Measurements from ENCODE around the gene WDR37. TPM values are rescaled to one million over a fixed set of nuclear protein-coding genes. Genes with fewer than 3 reads are reported as not detected.

Gene WDR37
- total RNA-seq, 1 donor from 2014 or later, result 13.6 TPM

- no peak for TF ChIP-seq CTCF (IDR thresholded peaks at IDR 0.05)
- H3K4me1 Mint-ChIP-seq (ENCODE audit: unreplicated experiment), result no peaks in the 10 kb centered on the region
- H3K27ac Mint-ChIP-seq (ENCODE audit: unreplicated experiment), result no peak overlapping the region
- H3K27me3 Mint-ChIP-seq (ENCODE audit: unreplicated experiment), result no peaks in the 10 kb centered on the region
- H3K4me3 Mint-ChIP-seq (ENCODE audit: unreplicated experiment), result no peak overlapping the region
- H3K9me3 Mint-ChIP-seq (ENCODE audit: unreplicated experiment), result no peaks in the 10 kb centered on the region
- no peak for DNase-seq (ENCODE audit: extremely low spot score, unreplicated experiment)
- H3K36me3 Mint-ChIP-seq (ENCODE audit: unreplicated experiment), result peaks cover 34% of the 10 kb centered on the region
Observed at GRCh38 chr10:1078668-1079067, 22.5 kb downstream of the WDR37 start.

- DNase-seq (ENCODE audit: extremely low spot score, unreplicated experiment), result no peak
- Mint-ChIP-seq H3K27ac (ENCODE audit: unreplicated experiment) (no peak overlapping the region), H3K27me3 (ENCODE audit: unreplicated experiment) (no peaks in the 10 kb centered on the region), H3K4me3 (ENCODE audit: unreplicated experiment) (no peak overlapping the region), H3K9me3 (ENCODE audit: unreplicated experiment) (no peaks in the 10 kb centered on the region), H3K36me3 (ENCODE audit: unreplicated experiment) (peaks cover 60% of the 10 kb centered on the region), H3K4me1 (ENCODE audit: unreplicated experiment) (no peaks in the 10 kb centered on the region)
- no peak for TF ChIP-seq CTCF (IDR thresholded peaks at IDR 0.05)
Observed at GRCh38 chr10:1083581-1083980, 27.4 kb downstream of the WDR37 start.

- no peak overlapping the region for H3K27ac Mint-ChIP-seq (ENCODE audit: unreplicated experiment)
- no peak overlapping the region for H3K4me3 Mint-ChIP-seq (ENCODE audit: unreplicated experiment)
- TF ChIP-seq CTCF (IDR thresholded peaks at IDR 0.05), result no peak
- H3K4me1 Mint-ChIP-seq (ENCODE audit: unreplicated experiment), result no peaks in the 10 kb centered on the region
- H3K27me3 Mint-ChIP-seq (ENCODE audit: unreplicated experiment), result no peaks in the 10 kb centered on the region
- peaks cover 61% of the 10 kb centered on the region for H3K36me3 Mint-ChIP-seq (ENCODE audit: unreplicated experiment)
- no peaks in the 10 kb centered on the region for H3K9me3 Mint-ChIP-seq (ENCODE audit: unreplicated experiment)
- no peak for DNase-seq (ENCODE audit: extremely low spot score, unreplicated experiment)
Observed at GRCh38 chr10:1084011-1084950, 28.1 kb downstream of the WDR37 start.

GRCh38 chr10:1085258-1085657 lies 29.1 kb downstream of the WDR37 start:
- H3K36me3 Mint-ChIP-seq (ENCODE audit: unreplicated experiment), result peaks cover 58% of the 10 kb centered on the region
- H3K4me3 Mint-ChIP-seq (ENCODE audit: unreplicated experiment), result no peak overlapping the region
- TF ChIP-seq CTCF (IDR thresholded peaks at IDR 0.05), result no peak
- no peaks in the 10 kb centered on the region for H3K27me3 Mint-ChIP-seq (ENCODE audit: unreplicated experiment)
- DNase-seq (ENCODE audit: extremely low spot score, unreplicated experiment), result no peak
- no peaks in the 10 kb centered on the region for H3K9me3 Mint-ChIP-seq (ENCODE audit: unreplicated experiment)
- H3K27ac Mint-ChIP-seq (ENCODE audit: unreplicated experiment), result no peak overlapping the region
- no peaks in the 10 kb centered on the region for H3K4me1 Mint-ChIP-seq (ENCODE audit: unreplicated experiment)

GRCh38 chr10:1086787-1087186 lies 30.6 kb downstream of the WDR37 start:
- peaks cover 63% of the 10 kb centered on the region for H3K36me3 Mint-ChIP-seq (ENCODE audit: unreplicated experiment)
- peak; percentile 57 for DNase-seq (ENCODE audit: extremely low spot score, unreplicated experiment)
- H3K4me3 Mint-ChIP-seq (ENCODE audit: unreplicated experiment), result no peak overlapping the region
- no peak for TF ChIP-seq CTCF (IDR thresholded peaks at IDR 0.05)
- H3K4me1 Mint-ChIP-seq (ENCODE audit: unreplicated experiment), result no peaks in the 10 kb centered on the region
- H3K9me3 Mint-ChIP-seq (ENCODE audit: unreplicated experiment), result no peaks in the 10 kb centered on the region
- no peak overlapping the region for H3K27ac Mint-ChIP-seq (ENCODE audit: unreplicated experiment)
- H3K27me3 Mint-ChIP-seq (ENCODE audit: unreplicated experiment), result no peaks in the 10 kb centered on the region

Data from osteocyte (in vitro differentiated cells).